GM23338 (cell line): Measurements from ENCODE around the gene CMSS1. TPM values are rescaled to one million over a fixed set of nuclear protein-coding genes. Genes with fewer than 3 reads are reported as not detected.

Experiments
- ATAC-seq: fragments of 200-7000 bp; cut with Tn5 transposase; 3 replicates; pipeline ENCODE4 v1.9.1; 2020
- DNase-seq: peaks from one replicate; pipeline ENCODE4 v3.0.0-alpha.2; 2015; ENCODE audit warnings: low spot score
- H2AFZ ChIP-seq: fragments of 200-600 bp; sonication (generic); 2 replicates; pipeline ENCODE4 v1.8.0; 2016; ENCODE audit warnings: antibody characterized with exemption, mild to moderate bottlenecking, moderate library complexity
- H3F3A ChIP-seq: fragments of 200-600 bp; sonication (generic); replicated peaks from 2 replicates; pipeline ENCODE4 v1.8.0; 2017; ENCODE audit warnings: antibody characterized with exemption, mixed run types, low read depth
- H3K27ac ChIP-seq: fragments of 200-600 bp; sonication (generic); 2 replicates; pipeline ENCODE4 v1.6.1; 2016; ENCODE audit warnings: low read depth
- H3K27me3 ChIP-seq: fragments of 200-600 bp; sonication (generic); 2 replicates; pipeline ENCODE4 v1.8.0; 2016; ENCODE audit warnings: mild to moderate bottlenecking, mixed run types, moderate library complexity; ENCODE audit not compliant: insufficient read depth
- H3K36me3 ChIP-seq: fragments of 200-600 bp; sonication (generic); 2 replicates; pipeline ENCODE4 v1.8.0; 2016; ENCODE audit warnings: mild to moderate bottlenecking; ENCODE audit not compliant: insufficient read depth
- H3K4me1 ChIP-seq: fragments of 200-600 bp; sonication (generic); 2 replicates; pipeline ENCODE4 v1.8.0; 2016; ENCODE audit warnings: mild to moderate bottlenecking, moderate library complexity; ENCODE audit not compliant: insufficient read depth
- H3K4me2 ChIP-seq: fragments of 200-600 bp; sonication (generic); 2 replicates; pipeline ENCODE4 v1.7.1; 2017; ENCODE audit warnings: mixed run types
- H3K4me3 ChIP-seq: fragments of 200-600 bp; sonication (generic); 2 replicates; pipeline ENCODE4 v1.6.1; 2016; ENCODE audit warnings: mixed run types
- H3K79me2 ChIP-seq: fragments of 200-600 bp; sonication (generic); replicated peaks from 2 replicates; pipeline ENCODE4 v1.8.0; 2017; ENCODE audit warnings: mild to moderate bottlenecking; ENCODE audit not compliant: insufficient read depth
- H3K9me2 ChIP-seq: fragments of 200-600 bp; sonication (generic); 2 replicates; pipeline ENCODE4 v1.8.0; 2017; ENCODE audit not compliant: insufficient read depth
- H4K20me1 ChIP-seq: fragments of 200-600 bp; sonication (generic); replicated peaks from 2 replicates; pipeline ENCODE4 v1.8.0; 2017; ENCODE audit warnings: mild to moderate bottlenecking; ENCODE audit not compliant: insufficient read depth
- H3K27ac Mint-ChIP-seq: 2 replicates; pipeline ENCODE4 v1.8.0; 2020; ENCODE audit warnings: inconsistent platforms, mild to moderate bottlenecking, moderate library complexity, mixed read lengths
- H3K27me3 Mint-ChIP-seq: 3 replicates; pipeline ENCODE4 v1.8.0; 2022; ENCODE audit warnings: low read depth, mild to moderate bottlenecking, moderate library complexity, mixed read lengths, inconsistent platforms; ENCODE audit not compliant: insufficient read depth, poor library complexity
- H3K36me3 Mint-ChIP-seq: 3 replicates; pipeline ENCODE4 v1.8.0; 2021; ENCODE audit warnings: low read depth, mild to moderate bottlenecking, inconsistent platforms, moderate library complexity, mixed read lengths
- H3K4me1 Mint-ChIP-seq: 3 replicates; pipeline ENCODE4 v1.8.0; 2020; ENCODE audit warnings: mild to moderate bottlenecking, inconsistent platforms, mixed read lengths
- H3K4me3 Mint-ChIP-seq: 3 replicates; pipeline ENCODE4 v1.8.0; 2021; ENCODE audit warnings: moderate library complexity, mild to moderate bottlenecking, inconsistent platforms, mixed read lengths
- H3K9me3 Mint-ChIP-seq: 3 replicates; pipeline ENCODE4 v1.8.0; 2020; ENCODE audit warnings: moderate library complexity, mild to moderate bottlenecking, inconsistent platforms, mixed read lengths
- CREB1 ChIP-seq: fragments of 250-450 bp; sonication (Bioruptor Pico); IDR thresholded peaks from 2 replicates; pipeline ENCODE4 v1.5.0; 2020; ENCODE audit warnings: low read depth, mild to moderate bottlenecking, moderate library complexity
- EZH2 ChIP-seq: fragments of 200-600 bp; sonication (generic); IDR thresholded peaks from one replicate; pipeline ENCODE4 v1.8.0; 2017; ENCODE audit warnings: antibody characterized with exemption, mild to moderate bottlenecking, low read depth; ENCODE audit not compliant: unreplicated experiment
- JUNB ChIP-seq: IDR thresholded peaks from one replicate; pipeline ENCODE4 v1.6.1; 2016; ENCODE audit warnings: antibody characterized with exemption; ENCODE audit not compliant: unreplicated experiment
- NANOG ChIP-seq: IDR thresholded peaks from 2 replicates; pipeline ENCODE4 v1.6.1; 2016; ENCODE audit warnings: antibody characterized with exemption, borderline replicate concordance
- STAT1 ChIP-seq: IDR thresholded peaks from one replicate; pipeline ENCODE4 v1.6.1; 2016; ENCODE audit warnings: antibody characterized with exemption; ENCODE audit not compliant: unreplicated experiment
- ZNF331 ChIP-seq: fragments of 250-450 bp; sonication (Bioruptor Pico); IDR thresholded peaks from 2 replicates; pipeline ENCODE4 v1.5.0; 2020; ENCODE audit warnings: low read depth, mild to moderate bottlenecking, moderate library complexity
- polyA plus RNA-seq: library from polyadenylated mRNA; unstranded; fragments of >200 nt; fragmentation: Nextera tagmentation; extraction: Ambion mirVana; gene quantifications from 2 replicates; pipeline ENCODE4 v1.2.1, GENCODE V29; 2016
- total RNA-seq: library from RNA; depleted of rRNA; stranded (reverse); fragments of >200 nt; shearing (Covaris generic); gene quantifications from 2 replicates; pipeline ENCODE4 v1.2.3, GENCODE V29; 2014
- TF ChIP-seq, protein P1 (sequence below): IDR thresholded peaks from 2 replicates; pipeline ENCODE4 v1.6.1; 2016; ENCODE audit warnings: antibody characterized with exemption
- TF ChIP-seq, protein P2 (sequence below): fragments of 250-450 bp; sonication (Bioruptor Pico); IDR thresholded peaks from 2 replicates; pipeline ENCODE4 v1.5.0; 2020; ENCODE audit warnings: mild to moderate bottlenecking, moderate library complexity
- TF ChIP-seq, protein P3 (sequence below): IDR thresholded peaks from one replicate; pipeline ENCODE4 v1.6.1; 2018; ENCODE audit warnings: antibody characterized with exemption; ENCODE audit not compliant: unreplicated experiment
- TF ChIP-seq, protein P4 (sequence below), 2 experiments: fragments of 200-600 bp in 1 of 2; sonication (generic) in 1 of 2; conservative IDR thresholded peaks; 2 replicates each; pipeline versions ENCODE4 v1.5.1 to v1.6.1; 2016 to 2017; ENCODE audit warnings: antibody characterized with exemption in 2 of 2, low read depth in 2 of 2, mild to moderate bottlenecking in 2 of 2, moderate library complexity in 1 of 2

Gene CMSS1
- total and polyA plus RNA-seq, 2 experiments from 2014 or later: 39.4 to 187 TPM

DNA sequence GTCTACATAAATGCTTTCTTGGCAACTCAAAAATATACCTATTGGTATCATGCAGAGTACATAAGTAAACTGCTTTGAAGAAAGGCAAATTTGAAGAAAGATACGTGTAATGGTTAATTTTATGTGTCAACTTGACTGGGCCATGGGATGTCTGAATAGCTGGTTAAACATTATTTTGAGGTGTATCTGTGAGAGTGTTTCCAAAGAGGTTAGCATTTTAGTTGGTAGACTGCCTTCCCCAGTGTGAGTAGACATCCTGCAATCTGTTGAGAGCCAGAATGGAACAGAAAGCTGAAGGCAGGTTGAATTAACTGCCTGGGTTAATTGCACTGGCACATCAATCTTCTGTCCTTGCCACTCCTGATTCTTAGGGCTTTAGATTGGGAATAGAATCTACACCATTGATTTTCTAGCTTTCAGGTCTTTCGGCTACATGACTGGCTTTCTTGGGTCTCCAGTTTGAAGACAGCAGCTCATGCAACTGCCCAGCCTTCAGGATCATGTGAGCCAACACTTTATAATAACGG lies 98.3 kb downstream of the CMSS1 start (continued):
- TF ChIP-seq, protein P1, sequence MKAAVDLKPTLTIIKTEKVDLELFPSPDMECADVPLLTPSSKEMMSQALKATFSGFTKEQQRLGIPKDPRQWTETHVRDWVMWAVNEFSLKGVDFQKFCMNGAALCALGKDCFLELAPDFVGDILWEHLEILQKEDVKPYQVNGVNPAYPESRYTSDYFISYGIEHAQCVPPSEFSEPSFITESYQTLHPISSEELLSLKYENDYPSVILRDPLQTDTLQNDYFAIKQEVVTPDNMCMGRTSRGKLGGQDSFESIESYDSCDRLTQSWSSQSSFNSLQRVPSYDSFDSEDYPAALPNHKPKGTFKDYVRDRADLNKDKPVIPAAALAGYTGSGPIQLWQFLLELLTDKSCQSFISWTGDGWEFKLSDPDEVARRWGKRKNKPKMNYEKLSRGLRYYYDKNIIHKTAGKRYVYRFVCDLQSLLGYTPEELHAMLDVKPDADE: no peak
- TF ChIP-seq, protein P2, sequence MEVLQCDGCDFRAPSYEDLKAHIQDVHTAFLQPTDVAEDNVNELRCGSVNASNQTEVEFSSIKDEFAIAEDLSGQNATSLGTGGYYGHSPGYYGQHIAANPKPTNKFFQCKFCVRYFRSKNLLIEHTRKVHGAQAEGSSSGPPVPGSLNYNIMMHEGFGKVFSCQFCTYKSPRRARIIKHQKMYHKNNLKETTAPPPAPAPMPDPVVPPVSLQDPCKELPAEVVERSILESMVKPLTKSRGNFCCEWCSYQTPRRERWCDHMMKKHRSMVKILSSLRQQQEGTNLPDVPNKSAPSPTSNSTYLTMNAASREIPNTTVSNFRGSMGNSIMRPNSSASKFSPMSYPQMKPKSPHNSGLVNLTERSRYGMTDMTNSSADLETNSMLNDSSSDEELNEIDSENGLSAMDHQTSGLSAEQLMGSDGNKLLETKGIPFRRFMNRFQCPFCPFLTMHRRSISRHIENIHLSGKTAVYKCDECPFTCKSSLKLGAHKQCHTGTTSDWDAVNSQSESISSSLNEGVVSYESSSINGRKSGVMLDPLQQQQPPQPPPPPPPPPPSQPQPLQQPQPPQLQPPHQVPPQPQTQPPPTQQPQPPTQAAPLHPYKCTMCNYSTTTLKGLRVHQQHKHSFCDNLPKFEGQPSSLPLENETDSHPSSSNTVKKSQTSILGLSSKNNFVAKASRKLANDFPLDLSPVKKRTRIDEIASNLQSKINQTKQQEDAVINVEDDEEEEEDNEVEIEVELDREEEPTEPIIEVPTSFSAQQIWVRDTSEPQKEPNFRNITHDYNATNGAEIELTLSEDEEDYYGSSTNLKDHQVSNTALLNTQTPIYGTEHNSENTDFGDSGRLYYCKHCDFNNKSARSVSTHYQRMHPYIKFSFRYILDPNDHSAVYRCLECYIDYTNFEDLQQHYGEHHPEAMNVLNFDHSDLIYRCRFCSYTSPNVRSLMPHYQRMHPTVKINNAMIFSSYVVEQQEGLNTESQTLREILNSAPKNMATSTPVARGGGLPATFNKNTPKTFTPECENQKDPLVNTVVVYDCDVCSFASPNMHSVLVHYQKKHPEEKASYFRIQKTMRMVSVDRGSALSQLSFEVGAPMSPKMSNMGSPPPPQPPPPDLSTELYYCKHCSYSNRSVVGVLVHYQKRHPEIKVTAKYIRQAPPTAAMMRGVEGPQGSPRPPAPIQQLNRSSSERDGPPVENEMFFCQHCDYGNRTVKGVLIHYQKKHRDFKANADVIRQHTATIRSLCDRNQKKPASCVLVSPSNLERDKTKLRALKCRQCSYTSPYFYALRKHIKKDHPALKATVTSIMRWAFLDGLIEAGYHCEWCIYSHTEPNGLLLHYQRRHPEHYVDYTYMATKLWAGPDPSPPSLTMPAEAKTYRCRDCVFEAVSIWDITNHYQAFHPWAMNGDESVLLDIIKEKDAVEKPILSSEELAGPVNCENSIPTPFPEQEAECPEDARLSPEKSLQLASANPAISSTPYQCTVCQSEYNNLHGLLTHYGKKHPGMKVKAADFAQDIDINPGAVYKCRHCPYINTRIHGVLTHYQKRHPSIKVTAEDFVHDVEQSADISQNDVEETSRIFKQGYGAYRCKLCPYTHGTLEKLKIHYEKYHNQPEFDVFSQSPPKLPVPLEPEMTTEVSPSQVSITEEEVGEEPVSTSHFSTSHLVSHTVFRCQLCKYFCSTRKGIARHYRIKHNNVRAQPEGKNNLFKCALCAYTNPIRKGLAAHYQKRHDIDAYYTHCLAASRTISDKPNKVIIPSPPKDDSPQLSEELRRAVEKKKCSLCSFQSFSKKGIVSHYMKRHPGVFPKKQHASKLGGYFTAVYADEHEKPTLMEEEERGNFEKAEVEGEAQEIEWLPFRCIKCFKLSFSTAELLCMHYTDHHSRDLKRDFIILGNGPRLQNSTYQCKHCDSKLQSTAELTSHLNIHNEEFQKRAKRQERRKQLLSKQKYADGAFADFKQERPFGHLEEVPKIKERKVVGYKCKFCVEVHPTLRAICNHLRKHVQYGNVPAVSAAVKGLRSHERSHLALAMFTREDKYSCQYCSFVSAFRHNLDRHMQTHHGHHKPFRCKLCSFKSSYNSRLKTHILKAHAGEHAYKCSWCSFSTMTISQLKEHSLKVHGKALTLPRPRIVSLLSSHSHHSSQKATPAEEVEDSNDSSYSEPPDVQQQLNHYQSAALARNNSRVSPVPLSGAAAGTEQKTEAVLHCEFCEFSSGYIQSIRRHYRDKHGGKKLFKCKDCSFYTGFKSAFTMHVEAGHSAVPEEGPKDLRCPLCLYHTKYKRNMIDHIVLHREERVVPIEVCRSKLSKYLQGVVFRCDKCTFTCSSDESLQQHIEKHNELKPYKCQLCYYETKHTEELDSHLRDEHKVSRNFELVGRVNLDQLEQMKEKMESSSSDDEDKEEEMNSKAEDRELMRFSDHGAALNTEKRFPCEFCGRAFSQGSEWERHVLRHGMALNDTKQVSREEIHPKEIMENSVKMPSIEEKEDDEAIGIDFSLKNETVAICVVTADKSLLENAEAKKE (CRISPR knock-in tag): no peak

DNA sequence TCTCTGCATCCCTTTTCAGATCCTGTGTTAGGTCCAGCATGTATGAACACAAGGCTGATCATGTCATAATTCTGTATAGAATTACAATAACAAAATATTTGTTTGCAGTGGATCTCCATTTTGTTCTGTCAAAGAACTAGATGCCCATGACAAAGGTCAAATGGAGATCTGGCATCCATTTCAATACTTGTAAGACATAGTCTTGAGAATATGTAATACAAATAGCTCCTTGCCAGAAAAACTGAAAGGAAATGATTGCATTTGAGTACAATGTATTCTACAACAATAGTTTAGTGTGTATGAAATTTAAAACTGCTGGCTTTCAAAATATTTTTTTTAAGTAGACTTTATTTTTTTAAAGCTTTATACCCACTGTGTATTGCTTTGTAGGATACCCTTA lies 101.1 kb downstream of the CMSS1 start:
- Histone ChIP-seq H2AFZ (no peak overlapping the region), H3F3A (no peaks in the 10 kb centered on the region), H3K9me2 (no peaks in the 10 kb centered on the region), H3K4me2 (no peak overlapping the region), H4K20me1 (no peaks in the 10 kb centered on the region), H3K27ac (no peak overlapping the region), H3K79me2 (no peaks in the 10 kb centered on the region; the same call in none of the 2 replicates), H3K4me1 (peaks cover 23% of the 10 kb centered on the region), H3K27me3 (no peaks in the 10 kb centered on the region), H3K4me3 (no peak overlapping the region), H3K36me3 (no peaks in the 10 kb centered on the region)
- Mint-ChIP-seq H3K4me3 (no peak overlapping the region), H3K36me3 (no peaks in the 10 kb centered on the region; the same call in 2 of the 3 replicates), H3K27ac (no peak overlapping the region), H3K9me3 (no peaks in the 10 kb centered on the region; the same call in 2 of the 3 replicates), H3K27me3 (no peaks in the 10 kb centered on the region), H3K4me1 (peaks cover 38% of the 10 kb centered on the region)
- ATAC-seq: no peak
- DNase-seq: no peak
- no peak for TF ChIP-seq NANOG
- TF ChIP-seq CREB1 (CRISPR knock-in tag): no peak
- TF ChIP-seq ZNF331 (CRISPR knock-in tag): no peak
- TF ChIP-seq JUNB: no peak
- TF ChIP-seq, protein P3, sequence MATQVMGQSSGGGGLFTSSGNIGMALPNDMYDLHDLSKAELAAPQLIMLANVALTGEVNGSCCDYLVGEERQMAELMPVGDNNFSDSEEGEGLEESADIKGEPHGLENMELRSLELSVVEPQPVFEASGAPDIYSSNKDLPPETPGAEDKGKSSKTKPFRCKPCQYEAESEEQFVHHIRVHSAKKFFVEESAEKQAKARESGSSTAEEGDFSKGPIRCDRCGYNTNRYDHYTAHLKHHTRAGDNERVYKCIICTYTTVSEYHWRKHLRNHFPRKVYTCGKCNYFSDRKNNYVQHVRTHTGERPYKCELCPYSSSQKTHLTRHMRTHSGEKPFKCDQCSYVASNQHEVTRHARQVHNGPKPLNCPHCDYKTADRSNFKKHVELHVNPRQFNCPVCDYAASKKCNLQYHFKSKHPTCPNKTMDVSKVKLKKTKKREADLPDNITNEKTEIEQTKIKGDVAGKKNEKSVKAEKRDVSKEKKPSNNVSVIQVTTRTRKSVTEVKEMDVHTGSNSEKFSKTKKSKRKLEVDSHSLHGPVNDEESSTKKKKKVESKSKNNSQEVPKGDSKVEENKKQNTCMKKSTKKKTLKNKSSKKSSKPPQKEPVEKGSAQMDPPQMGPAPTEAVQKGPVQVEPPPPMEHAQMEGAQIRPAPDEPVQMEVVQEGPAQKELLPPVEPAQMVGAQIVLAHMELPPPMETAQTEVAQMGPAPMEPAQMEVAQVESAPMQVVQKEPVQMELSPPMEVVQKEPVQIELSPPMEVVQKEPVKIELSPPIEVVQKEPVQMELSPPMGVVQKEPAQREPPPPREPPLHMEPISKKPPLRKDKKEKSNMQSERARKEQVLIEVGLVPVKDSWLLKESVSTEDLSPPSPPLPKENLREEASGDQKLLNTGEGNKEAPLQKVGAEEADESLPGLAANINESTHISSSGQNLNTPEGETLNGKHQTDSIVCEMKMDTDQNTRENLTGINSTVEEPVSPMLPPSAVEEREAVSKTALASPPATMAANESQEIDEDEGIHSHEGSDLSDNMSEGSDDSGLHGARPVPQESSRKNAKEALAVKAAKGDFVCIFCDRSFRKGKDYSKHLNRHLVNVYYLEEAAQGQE: no peak
- no peak for TF ChIP-seq STAT1
- TF ChIP-seq, protein P4, sequence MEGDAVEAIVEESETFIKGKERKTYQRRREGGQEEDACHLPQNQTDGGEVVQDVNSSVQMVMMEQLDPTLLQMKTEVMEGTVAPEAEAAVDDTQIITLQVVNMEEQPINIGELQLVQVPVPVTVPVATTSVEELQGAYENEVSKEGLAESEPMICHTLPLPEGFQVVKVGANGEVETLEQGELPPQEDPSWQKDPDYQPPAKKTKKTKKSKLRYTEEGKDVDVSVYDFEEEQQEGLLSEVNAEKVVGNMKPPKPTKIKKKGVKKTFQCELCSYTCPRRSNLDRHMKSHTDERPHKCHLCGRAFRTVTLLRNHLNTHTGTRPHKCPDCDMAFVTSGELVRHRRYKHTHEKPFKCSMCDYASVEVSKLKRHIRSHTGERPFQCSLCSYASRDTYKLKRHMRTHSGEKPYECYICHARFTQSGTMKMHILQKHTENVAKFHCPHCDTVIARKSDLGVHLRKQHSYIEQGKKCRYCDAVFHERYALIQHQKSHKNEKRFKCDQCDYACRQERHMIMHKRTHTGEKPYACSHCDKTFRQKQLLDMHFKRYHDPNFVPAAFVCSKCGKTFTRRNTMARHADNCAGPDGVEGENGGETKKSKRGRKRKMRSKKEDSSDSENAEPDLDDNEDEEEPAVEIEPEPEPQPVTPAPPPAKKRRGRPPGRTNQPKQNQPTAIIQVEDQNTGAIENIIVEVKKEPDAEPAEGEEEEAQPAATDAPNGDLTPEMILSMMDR (conservative IDR thresholded peaks at IDR 0.05; ENCODE audit: low read depth in 2 of 2): no peak
- no peak for TF ChIP-seq EZH2
